Natural killer cell (primary cell): ENCODE results near the gene TRIM71. TPM values are rescaled to one million over a fixed set of nuclear protein-coding genes. Genes with fewer than 3 reads are reported as not detected.
"Not testable (repeated sequence)": the region's sequence is repeated elsewhere in the genome, so short reads cannot be mapped to it uniquely, and the experiment has no call there.

Experiments
- ATAC-seq, 3 donors: fragments of 150-1000 bp in 2 of 3; fragments of 200-7000 bp in 1 of 3; cut with Tn5 transposase; 1 replicate in 1 of 3; 2 replicates in 2 of 3; pipeline ENCODE4 v1.10.0; 2021; ENCODE audit warnings: mild to moderate bottlenecking in 2 of 3, moderate library complexity in 2 of 3
- DNase-seq, 2 donors: peaks; one replicate each; pipeline versions ENCODE4 v3.0.0 to v3.0.0-alpha.2; 2013 to 2021; ENCODE audit warnings: mixed read lengths in 1 of 2
- H3K27ac ChIP-seq: one replicate; pipeline ENCODE4 v1.5.1; 2013; ENCODE audit warnings: mild to moderate bottlenecking, low read length
- H3K27me3 ChIP-seq: one replicate; pipeline ENCODE4 v1.6.1; 2013; ENCODE audit warnings: low read length; ENCODE audit not compliant: control insufficient read depth, insufficient read depth
- H3K36me3 ChIP-seq: one replicate; pipeline ENCODE4 v1.6.1; 2013; ENCODE audit warnings: low read length; ENCODE audit not compliant: control insufficient read depth, insufficient read depth
- H3K4me1 ChIP-seq: one replicate; pipeline ENCODE4 v1.6.1; 2013; ENCODE audit warnings: low read length; ENCODE audit not compliant: control insufficient read depth, insufficient read depth
- H3K4me3 ChIP-seq: one replicate; pipeline ENCODE4 v1.5.1; 2013; ENCODE audit warnings: low read length
- H3K9me3 ChIP-seq: one replicate; pipeline ENCODE4 v1.6.1; 2013; ENCODE audit warnings: low read length; ENCODE audit not compliant: control insufficient read depth, insufficient read depth
- H3K27ac Mint-ChIP-seq, 2 donors: one replicate each; pipeline ENCODE4 v1.8.0; 2022; ENCODE audit warnings: mild to moderate bottlenecking in 2 of 2, mixed read lengths in 2 of 2, moderate library complexity in 1 of 2
- H3K27me3 Mint-ChIP-seq, 2 donors: one replicate each; pipeline ENCODE4 v1.8.0; 2022; ENCODE audit warnings: low read depth in 2 of 2, mixed read lengths in 2 of 2
- H3K36me3 Mint-ChIP-seq: one replicate; pipeline ENCODE4 v1.8.0; 2022; ENCODE audit warnings: mixed read lengths
- H3K4me1 Mint-ChIP-seq, 2 donors: one replicate each; pipeline ENCODE4 v1.8.0; 2022; ENCODE audit warnings: mixed read lengths in 2 of 2
- H3K4me3 Mint-ChIP-seq: one replicate; pipeline ENCODE4 v1.8.0; 2022; ENCODE audit warnings: mild to moderate bottlenecking, moderate library complexity, mixed read lengths
- H3K9me3 Mint-ChIP-seq, 2 donors: one replicate each; pipeline ENCODE4 v1.8.0; 2022; ENCODE audit warnings: mixed read lengths in 2 of 2
- WGBS: methylation state at CpG from one replicate; pipeline ENCODE4 v1.1.7; 2013; ENCODE audit warnings: missing lambda C conversion rate; ENCODE audit not compliant: insufficient coverage; 5-methylcytosine and 5-hydroxymethylcytosine counted together
- intact Hi-C: fragments of 100-400 bp; cut with micrococcal nuclease; formaldehyde crosslinking; loops from one replicate; pipeline ENCODE4 v1.14.2; 2022
- total RNA-seq, 4 donors: library from RNA; stranded (reverse); fragments of 120-200 nt in 1 of 4; gene quantifications; one replicate each; pipeline versions ENCODE4 v1.2.3 to v1.2.4, GENCODE V29; 2013 to 2022
- TF ChIP-seq, protein P1 (sequence below): fragments of 200-600 bp; IDR thresholded peaks from one replicate; pipeline ENCODE4 v1.8.0; 2022; ENCODE audit warnings: antibody characterized with exemption

TRIM71 gene
- total RNA-seq, 3 donors from 2014 or later (not counting 1 experiment from before 2014, with no cell fraction given): 0.05 TPM; not detected in 2

DNA sequence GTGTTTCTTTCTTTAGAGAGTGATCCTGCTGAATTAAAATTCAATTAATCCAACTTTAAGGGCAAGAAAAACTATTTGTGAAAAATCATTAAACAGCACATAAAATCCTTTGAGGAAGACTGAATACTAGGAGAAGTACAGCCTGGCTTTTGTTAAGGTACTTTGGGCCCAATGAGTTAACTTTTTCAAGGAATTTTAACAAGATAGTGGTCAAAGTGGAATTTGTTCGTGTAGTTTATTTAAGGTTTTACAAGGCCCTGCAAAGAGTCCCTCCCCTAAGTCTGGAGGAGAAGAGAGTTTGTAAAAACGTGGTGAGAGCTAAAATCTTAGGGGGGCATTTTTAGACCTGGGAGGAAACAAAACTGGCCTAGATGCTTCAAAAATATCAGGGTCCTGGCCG, 26.0 kb upstream of the TRIM71 start:
- H3K27me3 ChIP-seq: peaks cover 2% of the 10 kb centered on the region
- no peak overlapping the region for H3K27ac ChIP-seq
- DNase-seq (no peak), ATAC-seq (no peak)
- TF ChIP-seq, protein P1, sequence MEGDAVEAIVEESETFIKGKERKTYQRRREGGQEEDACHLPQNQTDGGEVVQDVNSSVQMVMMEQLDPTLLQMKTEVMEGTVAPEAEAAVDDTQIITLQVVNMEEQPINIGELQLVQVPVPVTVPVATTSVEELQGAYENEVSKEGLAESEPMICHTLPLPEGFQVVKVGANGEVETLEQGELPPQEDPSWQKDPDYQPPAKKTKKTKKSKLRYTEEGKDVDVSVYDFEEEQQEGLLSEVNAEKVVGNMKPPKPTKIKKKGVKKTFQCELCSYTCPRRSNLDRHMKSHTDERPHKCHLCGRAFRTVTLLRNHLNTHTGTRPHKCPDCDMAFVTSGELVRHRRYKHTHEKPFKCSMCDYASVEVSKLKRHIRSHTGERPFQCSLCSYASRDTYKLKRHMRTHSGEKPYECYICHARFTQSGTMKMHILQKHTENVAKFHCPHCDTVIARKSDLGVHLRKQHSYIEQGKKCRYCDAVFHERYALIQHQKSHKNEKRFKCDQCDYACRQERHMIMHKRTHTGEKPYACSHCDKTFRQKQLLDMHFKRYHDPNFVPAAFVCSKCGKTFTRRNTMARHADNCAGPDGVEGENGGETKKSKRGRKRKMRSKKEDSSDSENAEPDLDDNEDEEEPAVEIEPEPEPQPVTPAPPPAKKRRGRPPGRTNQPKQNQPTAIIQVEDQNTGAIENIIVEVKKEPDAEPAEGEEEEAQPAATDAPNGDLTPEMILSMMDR: no peak
- H3K9me3 Mint-ChIP-seq: no peaks in the 10 kb centered on the region
- no peak overlapping the region for H3K4me3 Mint-ChIP-seq
- H3K36me3 ChIP-seq: no peaks in the 10 kb centered on the region
- no peaks in the 10 kb centered on the region for H3K36me3 Mint-ChIP-seq
- no peaks in the 10 kb centered on the region for H3K9me3 ChIP-seq
- WGBS: 81% methylated on average over 3 of the region's 3 CpGs
- H3K4me1 ChIP-seq: no peaks in the 10 kb centered on the region
- no peak overlapping the region for H3K4me3 ChIP-seq
- H3K27ac Mint-ChIP-seq: no peak overlapping the region
- no peaks in the 10 kb centered on the region for H3K4me1 Mint-ChIP-seq
- intact Hi-C loops: no loop called here
- H3K27me3 Mint-ChIP-seq: peaks cover 7 to 8% of the 10 kb centered on the region in 2 donors

DNA sequence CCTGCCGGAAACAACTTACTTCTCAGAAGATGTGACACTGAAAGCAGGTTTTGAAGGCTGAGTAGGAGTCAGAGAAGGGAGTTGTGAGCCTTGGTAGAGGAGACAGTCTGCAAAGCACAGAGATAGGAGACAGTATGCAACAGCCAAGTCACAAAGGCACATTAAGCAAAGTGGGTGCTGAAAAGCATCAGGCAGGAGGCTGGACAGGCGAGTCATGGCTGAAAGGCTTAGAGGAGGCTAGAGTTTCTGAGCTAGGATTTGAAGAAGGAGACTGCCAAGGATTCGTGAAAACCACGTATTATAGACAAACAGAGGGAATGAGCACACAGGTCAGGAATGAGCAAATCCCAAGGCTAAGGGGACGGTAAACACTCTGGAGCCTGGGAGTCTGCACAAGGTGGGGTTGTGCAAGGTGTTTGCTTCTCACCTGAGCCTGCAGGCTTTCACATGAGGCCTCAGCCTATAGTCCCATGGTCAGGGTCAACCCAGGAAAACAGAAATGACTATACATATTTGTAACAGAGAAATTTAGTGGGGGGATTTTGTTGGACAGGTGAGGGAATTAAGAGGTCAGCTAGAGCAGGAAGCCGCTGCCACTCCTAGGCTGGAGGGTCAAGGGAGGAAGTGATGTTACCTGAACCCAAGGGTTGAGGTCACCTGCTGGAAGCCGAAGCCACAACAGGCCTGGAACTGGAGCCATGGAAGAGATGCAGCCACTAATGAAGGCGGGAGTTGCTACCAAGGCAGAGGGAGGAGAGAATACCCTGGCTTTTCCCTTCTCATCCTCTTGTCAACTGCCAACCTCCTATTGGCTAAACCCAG, 23.1 kb upstream of the TRIM71 start:
- intact Hi-C loops: no loop called here
- no peaks in the 10 kb centered on the region for H3K36me3 Mint-ChIP-seq
- DNase-seq (no peak), ATAC-seq (no peak)
- peaks cover 7 to 8% of the 10 kb centered on the region in 2 donors for H3K27me3 Mint-ChIP-seq
- Histone ChIP-seq H3K27me3 (peaks cover 2% of the 10 kb centered on the region), H3K4me3 (no peak overlapping the region), H3K9me3 (no peaks in the 10 kb centered on the region), H3K36me3 (no peaks in the 10 kb centered on the region), H3K27ac (no peak overlapping the region), H3K4me1 (no peaks in the 10 kb centered on the region)
- no peaks in the 10 kb centered on the region for H3K9me3 Mint-ChIP-seq
- no peak overlapping the region for H3K27ac Mint-ChIP-seq
- peaks cover 0 to under 1% of the 10 kb centered on the region in 2 donors for H3K4me1 Mint-ChIP-seq
- WGBS: 91% methylated on average over 8 of the region's 8 CpGs
- TF ChIP-seq, protein P1: no peak
- H3K4me3 Mint-ChIP-seq: no peak overlapping the region

DNA sequence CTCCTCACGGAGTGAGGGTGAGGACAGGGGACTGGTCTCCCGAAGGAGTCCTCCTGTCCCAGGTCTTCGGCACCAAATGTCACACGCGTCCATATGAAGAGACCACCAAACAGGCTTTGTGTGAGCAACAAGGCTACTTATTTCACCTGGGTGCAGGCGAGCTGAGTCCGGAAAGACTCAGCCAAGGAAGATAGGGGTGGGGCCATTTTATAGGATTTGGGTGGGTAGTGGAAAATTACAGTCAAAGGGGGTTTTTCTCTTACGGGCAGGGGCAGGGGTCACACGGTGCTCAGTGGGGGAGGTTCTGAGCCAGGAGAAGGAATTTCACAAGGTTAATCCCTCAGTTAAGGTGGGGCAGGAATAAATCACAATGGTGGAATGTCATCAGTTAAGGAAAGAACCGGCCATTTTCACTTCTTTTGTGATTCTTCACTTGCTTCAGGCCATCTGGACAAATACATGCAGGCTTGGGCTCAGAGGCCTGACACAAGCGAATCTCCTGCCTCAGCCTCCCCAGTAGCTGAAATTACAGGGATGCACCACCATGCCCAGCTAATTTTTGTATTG, 21.3 kb upstream of the TRIM71 start:
- H3K27me3 Mint-ChIP-seq, ATAC-seq, H3K4me1 Mint-ChIP-seq, H3K9me3 Mint-ChIP-seq, H3K4me3 ChIP-seq, H3K27ac ChIP-seq, DNase-seq, H3K9me3 ChIP-seq, H3K36me3 Mint-ChIP-seq, H3K27me3 ChIP-seq, H3K36me3 ChIP-seq, H3K27ac Mint-ChIP-seq, H3K4me3 Mint-ChIP-seq, intact Hi-C loops, H3K4me1 ChIP-seq: not testable (repeated sequence)
- 93% methylated on average over 11 of the region's 11 CpGs for WGBS

DNA sequence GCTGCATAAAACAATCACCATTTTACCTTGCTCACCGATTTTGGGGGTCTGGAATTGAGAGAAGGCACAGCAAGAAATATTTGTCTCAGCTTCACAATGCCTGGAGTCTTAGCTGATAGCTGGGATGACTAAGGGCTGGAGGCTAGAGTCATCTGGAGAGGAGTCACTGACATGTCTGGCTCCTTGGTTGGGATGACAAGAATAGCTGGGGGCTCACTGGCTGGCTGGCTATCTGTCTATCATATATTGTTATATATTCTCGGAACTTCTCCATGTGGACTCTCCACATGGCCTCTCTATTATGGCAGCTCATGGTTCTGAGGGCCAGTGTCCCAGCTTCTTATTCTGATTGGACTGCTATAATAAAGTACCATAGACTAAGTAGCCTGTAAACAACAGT, 20.0 kb upstream of the TRIM71 start:
- no peaks in the 10 kb centered on the region for H3K36me3 Mint-ChIP-seq
- ATAC-seq: no peak
- 95% methylated on average over 2 of the region's 2 CpGs for WGBS

DNA sequence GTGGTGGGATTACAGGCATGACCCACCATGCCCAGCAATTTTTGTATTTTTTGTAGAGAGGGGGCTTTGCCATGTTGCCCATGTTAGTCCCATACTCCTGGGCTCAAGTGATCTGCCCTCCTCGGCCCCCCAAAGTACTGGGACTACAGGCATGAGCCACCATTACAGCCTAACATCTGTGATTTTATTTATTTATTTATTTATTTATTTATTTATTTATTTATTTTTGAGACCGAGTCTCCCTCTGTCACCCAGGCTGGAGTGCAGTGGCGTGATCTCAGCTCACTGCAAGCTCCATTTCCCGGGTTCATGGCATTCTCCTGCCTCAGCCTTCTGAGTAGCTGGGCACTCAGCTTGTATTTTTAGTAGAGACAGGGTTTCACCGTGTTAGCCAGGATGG, 16.4 kb upstream of the TRIM71 start:
- H3K27ac Mint-ChIP-seq, H3K27ac ChIP-seq, H3K4me1 ChIP-seq, H3K27me3 ChIP-seq, H3K36me3 ChIP-seq, H3K36me3 Mint-ChIP-seq, H3K9me3 Mint-ChIP-seq, intact Hi-C loops, H3K4me3 ChIP-seq, ATAC-seq, H3K9me3 ChIP-seq, H3K4me3 Mint-ChIP-seq, H3K27me3 Mint-ChIP-seq, H3K4me1 Mint-ChIP-seq, DNase-seq: not testable (repeated sequence)
- WGBS: 88% methylated on average over 4 of the region's 5 CpGs

More for the DNA sequence above, 20.0 kb upstream of the TRIM71 start:
- Mint-ChIP-seq H3K27me3 (peaks cover 7 to 8% of the 10 kb centered on the region in 2 donors), H3K9me3 (no peaks in the 10 kb centered on the region), H3K4me1 (peaks cover 0 to 7% of the 10 kb centered on the region in 2 donors), H3K27ac (no peak overlapping the region), H3K4me3 (no peak overlapping the region)
- Histone ChIP-seq H3K27me3 (peaks cover 2% of the 10 kb centered on the region), H3K4me1 (no peaks in the 10 kb centered on the region), H3K36me3 (no peaks in the 10 kb centered on the region), H3K27ac (no peak overlapping the region), H3K4me3 (no peak overlapping the region), H3K9me3 (no peaks in the 10 kb centered on the region)
- DNase-seq: no peak
- intact Hi-C loops: no loop called here
- TF ChIP-seq, protein P1: no peak
